ENCODE data around the gene ZNF837.
"Not testable (repeated sequence)": the region's sequence is repeated elsewhere in the genome, so short reads cannot be mapped to it uniquely, and the experiment has no call there.

Gene ZNF837

GRCh38 chr19:58379246-58379645, 1.6 kb downstream of the ZNF837 start:
- no peak overlapping the region for H3K4me3 ChIP-seq (ENCODE audit: low read depth, low read length)
- DNase-seq (ENCODE audit: low read depth), result no peak

GRCh38 chr19:58376724-58377123, 4.1 kb downstream of the ZNF837 start:
- not testable (repeated sequence) for DNase-seq (ENCODE audit: low read depth); H3K4me3 ChIP-seq (ENCODE audit: low read depth, low read length)

GRCh38 chr19:58374200-58374599, 6.6 kb downstream of the ZNF837 start:
- DNase-seq (ENCODE audit: low read depth), result no peak

GRCh38 chr19:58372311-58373133, 8.3 kb downstream of the ZNF837 start:
- no peak overlapping the region for H3K4me3 ChIP-seq (ENCODE audit: low read depth, low read length)
- no peak for DNase-seq (ENCODE audit: low read depth)

More at GRCh38 chr19:58374200-58374599, 6.6 kb downstream of the ZNF837 start:
- H3K4me3 ChIP-seq (ENCODE audit: low read depth, low read length), result no peak overlapping the region

- DNase-seq (ENCODE audit: low read depth), result no peak
These were observed 12.1 kb downstream of the ZNF837 start for GRCh38 chr19:58368561-58369360.

GRCh38 chr19:58367698-58368454, 13.0 kb downstream of the ZNF837 start:
- no peak for DNase-seq (ENCODE audit: low read depth)
- no peak overlapping the region for H3K4me3 ChIP-seq (ENCODE audit: low read depth, low read length)

More at GRCh38 chr19:58368561-58369360, 12.1 kb downstream of the ZNF837 start:
- no peak overlapping the region for H3K4me3 ChIP-seq (ENCODE audit: low read depth, low read length)

- no peak for DNase-seq (ENCODE audit: low read depth)
- H3K4me3 ChIP-seq (ENCODE audit: low read depth, low read length), result no peak overlapping the region
These were observed 14.0 kb downstream of the ZNF837 start for GRCh38 chr19:58366585-58367430.

GRCh38 chr19:58364146-58364545, 16.7 kb downstream of the ZNF837 start:
- no peak overlapping the region for H3K4me3 ChIP-seq (ENCODE audit: low read depth, low read length)
- DNase-seq (ENCODE audit: low read depth), result no peak

GRCh38 chr19:58362272-58362994, 18.4 kb downstream of the ZNF837 start, which contains the start of gene ZNF497:
Gene ZNF497 (minus strand): TSS chr19:58362751. CDS start chr19:58357635, 5,116 bp downstream.
- peak; percentile 73 for DNase-seq (ENCODE audit: low read depth)
- H3K4me3 ChIP-seq (ENCODE audit: low read depth, low read length), result peak within 1 kb of the TSS; percentile 76

- peak overlapping the region; percentile 76 for H3K4me3 ChIP-seq (ENCODE audit: low read depth, low read length)
- no peak for DNase-seq (ENCODE audit: low read depth)
These were observed 18.9 kb downstream of the ZNF837 start for GRCh38 chr19:58361900-58362271.

- no peak overlapping the region for H3K4me3 ChIP-seq (ENCODE audit: low read depth, low read length)
- no peak for DNase-seq (ENCODE audit: low read depth)
These were observed 23.2 kb downstream of the ZNF837 start for GRCh38 chr19:58357481-58358145.

GRCh38 chr19:58356766-58357480, 23.9 kb downstream of the ZNF837 start:
- no peak for DNase-seq (ENCODE audit: low read depth)
- H3K4me3 ChIP-seq (ENCODE audit: low read depth, low read length), result peak overlapping the region; percentile 28

GRCh38 chr19:58355908-58356765, 24.7 kb downstream of the ZNF837 start:
- H3K4me3 ChIP-seq (ENCODE audit: low read depth, low read length), result peak overlapping the region; percentile 28
- no peak for DNase-seq (ENCODE audit: low read depth)

- no peak overlapping the region for H3K4me3 ChIP-seq (ENCODE audit: low read depth, low read length)
- DNase-seq (ENCODE audit: low read depth), result no peak
These were observed 25.5 kb downstream of the ZNF837 start for GRCh38 chr19:58355215-58355796.

- H3K4me3 ChIP-seq (ENCODE audit: low read depth, low read length), result no peak overlapping the region
These were observed 26.3 kb downstream of the ZNF837 start for GRCh38 chr19:58354478-58355030.

More at GRCh38 chr19:58354478-58355030, 26.3 kb downstream of the ZNF837 start:
- no peak for DNase-seq (ENCODE audit: low read depth)

Data from skeletal muscle cell (primary cell).